Stimulated activated CD4-positive, alpha-beta T cell treated with anti-CD3 and anti-CD28 coated beads, TNF-alpha, amount 100 ng/mL, for 4 hours (primary cell): ENCODE results near the gene ATAD3A.
"Not testable (repeated sequence)": the region's sequence is repeated elsewhere in the genome, so short reads cannot be mapped to it uniquely, and the experiment has no call there.

Source experiments
- DNase-seq, 3 experiments: peaks; one replicate each; pipeline ENCODE4 v3.0.0-alpha.2; 2020; ENCODE audit warnings: low read depth in 3 of 3

Gene ATAD3A

GRCh38 chr1:1523226-1523625 lies 11.3 kb downstream of the ATAD3A start:
- not testable (repeated sequence) for DNase-seq

- not testable (repeated sequence) for DNase-seq
These were observed 11.7 kb downstream of the ATAD3A start for GRCh38 chr1:1523651-1524050.

GRCh38 chr1:1524750-1525383 lies 12.9 kb downstream of the ATAD3A start:
- DNase-seq: not testable (repeated sequence)

- DNase-seq: not testable (repeated sequence)
These were observed 14.5 kb downstream of the ATAD3A start for GRCh38 chr1:1526476-1526875.

- no peak for DNase-seq
These were observed 15.3 kb downstream of the ATAD3A start for GRCh38 chr1:1527092-1527816.

GRCh38 chr1:1528301-1529267 lies 16.6 kb downstream of the ATAD3A start:
- no peak for DNase-seq

GRCh38 chr1:1529321-1529720 lies 17.4 kb downstream of the ATAD3A start:
- DNase-seq: no peak

GRCh38 chr1:1529936-1530335 lies 18.0 kb downstream of the ATAD3A start:
- no peak for DNase-seq

GRCh38 chr1:1531947-1532346 lies 20.0 kb downstream of the ATAD3A start:
- no peak for DNase-seq

- not testable (repeated sequence) for DNase-seq
These were observed 21.4 kb downstream of the ATAD3A start for GRCh38 chr1:1533176-1533893.

- not testable (repeated sequence) for DNase-seq
These were observed 21.9 kb downstream of the ATAD3A start for GRCh38 chr1:1533894-1534291.

GRCh38 chr1:1534401-1535154 lies 22.6 kb downstream of the ATAD3A start:
- no peak for DNase-seq

GRCh38 chr1:1535201-1536018 lies 23.4 kb downstream of the ATAD3A start:
- DNase-seq: no peak

GRCh38 chr1:1536019-1536937 lies 24.3 kb downstream of the ATAD3A start:
- no peak for DNase-seq

- no peak for DNase-seq
These were observed 25.1 kb downstream of the ATAD3A start for GRCh38 chr1:1536938-1537546.

- no peak for DNase-seq
These were observed 25.8 kb downstream of the ATAD3A start for GRCh38 chr1:1537626-1538250.

GRCh38 chr1:1538334-1538733 lies 26.4 kb downstream of the ATAD3A start:
- no peak for DNase-seq

GRCh38 chr1:1538989-1539309 lies 27.0 kb downstream of the ATAD3A start:
- no peak for DNase-seq
